Muscle of leg (tissue), 11 donors: ENCODE results near the gene FN3K. TPM values are rescaled to one million over a fixed set of nuclear protein-coding genes. Genes with fewer than 3 reads are reported as not detected.
"Not testable (repeated sequence)": the region's sequence is repeated elsewhere in the genome, so short reads cannot be mapped to it uniquely, and the experiment has no call there.

Experiments used
- DNase-seq: peaks from one replicate; pipeline ENCODE4 v3.0.0; 2013
- H3K27ac ChIP-seq: one replicate; pipeline ENCODE4 v1.5.1; 2013; ENCODE audit warnings: mild to moderate bottlenecking, low read length, control low read depth
- H3K27me3 ChIP-seq: one replicate; pipeline ENCODE4 v1.6.1; 2013; ENCODE audit warnings: low read length; ENCODE audit not compliant: control insufficient read depth, insufficient read depth
- H3K36me3 ChIP-seq: one replicate; pipeline ENCODE4 v1.6.1; 2013; ENCODE audit warnings: low read length; ENCODE audit not compliant: control insufficient read depth, insufficient read depth
- H3K4me1 ChIP-seq: one replicate; pipeline ENCODE4 v1.6.1; 2013; ENCODE audit warnings: low read length; ENCODE audit not compliant: control insufficient read depth, insufficient read depth
- H3K4me3 ChIP-seq: one replicate; pipeline ENCODE4 v1.5.1; 2013; ENCODE audit warnings: low read length, control low read depth
- H3K9me3 ChIP-seq: replicated peaks from 2 replicates; pipeline ENCODE4 v1.6.1; 2013; ENCODE audit warnings: low read depth, low read length; ENCODE audit not compliant: control insufficient read depth
- WGBS: methylation state at CpG from one replicate; pipeline ENCODE4 v1.1.5; 2013; ENCODE audit warnings: missing lambda C conversion rate; ENCODE audit not compliant: insufficient coverage; 5-methylcytosine and 5-hydroxymethylcytosine counted together
- polyA plus RNA-seq, 8 donors: library from polyadenylated mRNA; unstranded; fragments of 120-200 nt; gene quantifications; one replicate each; pipeline versions ENCODE4 v1.2.1 to v1.2.3, GENCODE V29; 2013; ENCODE audit warnings: inconsistent platforms in 1 of 8, low replicate concordance in 1 of 8; ENCODE audit not compliant: insufficient read length in 8 of 8, insufficient read depth in 1 of 8
- total RNA-seq: library from RNA; stranded (reverse); fragments of 120-200 nt; gene quantifications from one replicate; pipeline ENCODE4 v1.2.4, GENCODE V29; 2013

The FN3K gene
- total and polyA plus RNA-seq, 9 donors: 4.9 to 33.2 (median 17.8) TPM

DNA sequence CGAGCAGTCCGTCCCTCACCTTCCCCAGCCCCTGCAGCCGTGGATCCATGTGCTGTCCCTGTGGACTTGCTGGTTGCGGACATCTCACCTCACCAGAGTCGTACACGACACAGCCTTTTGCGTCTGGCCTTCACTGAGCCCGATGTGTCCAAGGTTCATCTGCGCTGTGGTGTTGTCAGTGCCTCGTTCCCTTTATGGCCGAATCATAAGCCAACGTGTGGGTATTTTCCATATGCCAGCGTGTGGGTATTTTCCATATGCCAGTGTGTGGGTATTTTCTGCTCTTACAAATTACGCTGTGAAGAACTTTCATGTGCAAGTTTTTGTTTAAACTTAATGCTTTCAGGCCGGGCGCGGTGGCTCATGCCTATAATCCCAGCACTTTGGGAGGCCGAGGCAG lies 48.1 kb downstream of the FN3K start:
- Histone ChIP-seq H3K4me1 (peaks cover 40% of the 10 kb centered on the region), H3K9me3 (no peaks in the 10 kb centered on the region), H3K4me3 (no peak overlapping the region), H3K27me3 (no peaks in the 10 kb centered on the region), H3K27ac (no peak overlapping the region), H3K36me3 (peaks cover 33% of the 10 kb centered on the region)
- 92% methylated on average over 12 of the region's 18 CpGs for WGBS
- no peak for DNase-seq

DNA sequence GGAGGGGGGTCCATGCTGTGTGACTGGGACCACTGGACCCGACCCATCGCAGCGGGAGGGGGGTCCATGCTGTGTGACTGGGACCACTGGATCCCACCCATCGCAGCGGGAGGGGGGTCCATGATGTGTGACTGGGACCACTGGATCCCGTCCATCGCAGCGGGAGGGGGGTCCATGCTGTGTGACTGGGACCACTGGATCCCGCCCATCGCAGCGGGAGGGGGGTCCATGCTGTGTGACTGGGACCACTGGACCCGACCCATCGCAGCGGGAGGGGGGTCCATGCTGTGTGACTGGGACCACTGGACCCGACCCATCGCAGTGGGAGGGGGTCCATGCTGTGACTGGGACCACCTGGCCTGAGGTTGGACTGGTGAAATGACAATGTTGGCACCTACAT lies 50.2 kb downstream of the FN3K start:
- not testable (repeated sequence) for H3K4me3 ChIP-seq, DNase-seq, H3K27ac ChIP-seq, H3K9me3 ChIP-seq, H3K27me3 ChIP-seq
- Histone ChIP-seq H3K36me3 (peaks cover 39% of the 10 kb centered on the region), H3K4me1 (peaks cover 24% of the 10 kb centered on the region)
- WGBS: 99% methylated on average over 11 of the region's 16 CpGs

DNA sequence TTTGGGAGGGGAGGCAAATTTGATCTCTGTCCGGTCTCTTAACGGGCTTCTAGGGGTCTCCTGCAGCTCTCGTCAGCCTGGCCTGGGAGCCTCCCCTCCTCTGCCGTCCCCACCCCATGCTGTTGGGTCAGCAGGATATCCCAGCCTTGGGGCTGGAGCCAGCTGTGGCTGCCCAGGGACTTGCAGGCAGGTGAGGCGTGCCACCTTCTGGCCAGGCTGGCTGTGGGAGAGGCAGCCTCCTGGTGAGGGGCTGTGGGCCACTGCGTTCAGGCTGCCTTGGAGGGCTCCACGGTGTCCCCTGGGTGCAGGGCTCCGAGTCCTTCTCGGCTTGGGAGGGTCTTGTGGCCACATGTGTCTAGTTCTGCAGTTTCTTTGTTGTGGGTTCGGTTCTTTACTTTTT lies 51.0 kb downstream of the FN3K start:
- Histone ChIP-seq H3K4me1 (peaks cover 18% of the 10 kb centered on the region), H3K4me3 (no peak overlapping the region), H3K9me3 (no peaks in the 10 kb centered on the region), H3K27me3 (no peaks in the 10 kb centered on the region), H3K36me3 (peaks cover 41% of the 10 kb centered on the region), H3K27ac (no peak overlapping the region)
- DNase-seq: no peak
- 82% methylated on average over 6 of the region's 10 CpGs for WGBS

DNA sequence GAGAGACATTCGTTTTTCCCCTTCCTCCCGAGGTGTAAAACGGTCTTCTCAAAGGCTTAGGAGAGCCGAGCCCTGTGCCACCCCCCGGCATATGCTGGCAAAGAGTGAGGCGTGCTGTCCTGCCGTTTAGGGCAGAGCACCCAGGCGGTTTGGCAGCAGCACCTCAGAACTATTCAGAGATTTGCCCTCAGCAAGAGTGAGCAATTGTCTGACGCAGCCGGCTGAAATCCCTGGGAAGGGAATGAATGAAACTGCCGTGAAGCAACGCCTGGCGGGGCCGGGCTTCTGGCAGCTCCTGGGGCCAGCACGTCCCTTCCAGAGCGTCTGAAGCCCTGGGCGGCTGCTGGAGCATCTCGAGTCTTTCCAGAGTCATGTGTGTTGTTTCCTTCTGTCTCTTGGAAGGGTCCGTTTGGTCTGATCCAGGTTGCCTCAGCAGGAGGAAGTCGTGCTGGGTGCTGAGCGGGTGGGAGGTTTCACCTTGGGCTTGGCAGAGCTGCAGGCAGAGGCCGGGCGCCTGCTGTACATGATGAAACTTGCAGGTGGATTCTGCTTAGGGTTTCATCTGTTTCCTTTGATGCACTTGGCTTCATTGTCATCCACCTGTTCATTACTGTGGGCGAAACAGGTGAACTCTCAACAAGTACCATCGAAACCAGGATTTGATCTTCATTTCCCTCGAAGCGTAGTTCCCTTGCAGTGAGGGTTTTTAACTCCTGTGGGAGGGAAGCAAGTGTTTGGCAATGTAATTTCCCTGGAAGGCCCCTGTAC lies 51.9 kb downstream of the FN3K start:
- H3K27me3 ChIP-seq: no peaks in the 10 kb centered on the region
- peak; percentile 74 for DNase-seq
- WGBS: 51% methylated on average over 14 of the region's 27 CpGs
- no peaks in the 10 kb centered on the region for H3K9me3 ChIP-seq
- peaks cover 39% of the 10 kb centered on the region for H3K36me3 ChIP-seq
- no peak overlapping the region for H3K27ac ChIP-seq
- H3K4me1 ChIP-seq: peaks cover 11% of the 10 kb centered on the region
- no peak overlapping the region for H3K4me3 ChIP-seq

DNA sequence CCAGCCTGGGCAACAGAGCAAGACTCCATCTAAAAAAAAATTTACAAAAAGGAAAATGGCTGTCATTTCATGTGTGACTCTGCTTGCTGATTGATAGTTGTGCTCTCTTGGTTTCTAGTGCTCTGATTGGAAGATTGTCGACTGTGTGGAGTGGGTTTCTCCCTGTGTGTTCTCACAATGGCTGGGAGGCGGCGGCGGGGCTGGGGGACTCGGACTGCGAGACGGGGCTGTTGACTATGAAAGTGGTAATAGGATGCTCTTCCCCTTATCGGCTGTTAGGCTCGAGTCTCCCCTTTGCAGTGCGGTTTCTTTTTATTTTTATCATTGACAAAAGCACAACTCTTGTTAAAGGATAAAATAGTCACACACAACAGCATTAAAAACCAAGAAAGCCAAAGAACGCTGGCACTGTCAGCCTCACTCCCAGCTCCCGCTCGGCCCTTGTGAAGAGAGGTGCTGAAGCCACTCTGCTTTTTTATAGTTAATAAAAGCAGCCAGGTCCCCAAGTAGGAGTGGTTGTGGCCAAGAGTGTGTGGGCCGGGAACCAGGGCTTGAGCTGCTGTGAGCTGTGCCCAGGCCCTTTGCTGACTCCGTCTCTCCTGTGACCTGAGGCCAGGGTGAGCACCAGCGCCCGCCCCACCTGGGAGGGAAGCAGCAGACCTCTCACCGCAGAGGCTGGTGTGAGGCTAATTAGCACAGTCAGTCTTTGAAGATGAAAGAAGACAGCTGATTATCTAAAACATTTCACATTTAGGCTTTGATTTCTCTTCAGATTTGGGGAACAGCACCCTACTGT lies 53.0 kb downstream of the FN3K start:
- H3K4me3 ChIP-seq: no peak overlapping the region
- H3K27me3 ChIP-seq: no peaks in the 10 kb centered on the region
- no peak for DNase-seq
- no peaks in the 10 kb centered on the region for H3K9me3 ChIP-seq
- H3K27ac ChIP-seq: no peak overlapping the region
- peaks cover 12% of the 10 kb centered on the region for H3K4me1 ChIP-seq
- peaks cover 29% of the 10 kb centered on the region for H3K36me3 ChIP-seq
- 53% methylated on average over 2 of the region's 18 CpGs for WGBS

DNA sequence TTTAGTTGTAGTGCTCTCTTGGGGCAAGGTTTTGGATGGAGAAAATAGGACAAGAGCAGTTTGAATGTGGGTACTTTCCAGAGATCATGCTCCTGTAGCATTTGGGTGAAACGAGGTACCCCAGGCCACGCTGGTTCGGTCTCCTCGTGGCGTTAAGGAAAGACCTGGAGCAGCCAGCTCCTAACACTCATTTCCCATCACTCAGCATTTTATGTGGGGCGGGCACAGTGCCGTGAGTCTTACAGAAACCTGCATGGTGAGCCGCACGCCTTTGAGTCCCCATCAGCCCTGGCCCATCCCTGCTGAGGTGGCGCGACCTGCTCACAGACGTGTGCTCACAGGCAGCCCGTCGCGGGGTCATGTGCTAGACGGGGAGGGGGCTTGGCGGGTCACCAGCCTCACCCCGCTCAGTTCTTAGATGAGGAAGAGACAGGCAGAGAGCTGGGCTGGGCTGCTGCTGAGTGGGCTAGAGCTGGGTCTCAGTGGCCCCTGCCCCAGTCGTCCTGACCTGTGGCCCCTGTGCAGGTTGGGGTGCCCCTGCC lies 53.7 kb downstream of the FN3K start:
- peaks cover 20% of the 10 kb centered on the region for H3K4me1 ChIP-seq
- no peaks in the 10 kb centered on the region for H3K27me3 ChIP-seq
- H3K36me3 ChIP-seq: peaks cover 24% of the 10 kb centered on the region
- WGBS: 86% methylated on average over 13 of the region's 19 CpGs
- H3K27ac ChIP-seq: no peak overlapping the region
- no peak overlapping the region for H3K4me3 ChIP-seq
- no peaks in the 10 kb centered on the region for H3K9me3 ChIP-seq
- DNase-seq: no peak

DNA sequence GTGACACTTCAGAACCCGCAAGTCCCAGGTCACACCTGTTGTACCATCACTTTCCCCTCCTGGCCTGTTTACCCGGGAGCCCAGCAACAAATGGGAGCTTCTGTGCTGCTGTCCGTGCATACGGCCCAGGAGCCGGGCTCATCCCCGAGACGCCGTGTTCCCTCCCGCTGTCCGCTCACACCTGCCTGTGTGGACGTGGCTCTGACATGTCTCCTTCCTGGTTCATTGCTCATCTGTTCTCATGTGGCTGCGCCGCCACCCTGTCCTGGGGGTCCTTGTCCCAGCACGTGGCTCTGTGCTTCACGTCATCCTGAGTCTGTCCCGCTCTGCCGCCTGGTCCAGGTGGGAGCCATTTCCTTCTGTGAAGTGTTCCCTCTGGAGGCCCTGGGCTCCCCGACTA lies 54.4 kb downstream of the FN3K start:
- Histone ChIP-seq H3K4me3 (no peak overlapping the region), H3K4me1 (peaks cover 26% of the 10 kb centered on the region), H3K9me3 (no peaks in the 10 kb centered on the region), H3K36me3 (peaks cover 19% of the 10 kb centered on the region), H3K27me3 (no peaks in the 10 kb centered on the region), H3K27ac (no peak overlapping the region)
- no peak for DNase-seq
- 94% methylated on average over 17 of the region's 18 CpGs for WGBS

DNA sequence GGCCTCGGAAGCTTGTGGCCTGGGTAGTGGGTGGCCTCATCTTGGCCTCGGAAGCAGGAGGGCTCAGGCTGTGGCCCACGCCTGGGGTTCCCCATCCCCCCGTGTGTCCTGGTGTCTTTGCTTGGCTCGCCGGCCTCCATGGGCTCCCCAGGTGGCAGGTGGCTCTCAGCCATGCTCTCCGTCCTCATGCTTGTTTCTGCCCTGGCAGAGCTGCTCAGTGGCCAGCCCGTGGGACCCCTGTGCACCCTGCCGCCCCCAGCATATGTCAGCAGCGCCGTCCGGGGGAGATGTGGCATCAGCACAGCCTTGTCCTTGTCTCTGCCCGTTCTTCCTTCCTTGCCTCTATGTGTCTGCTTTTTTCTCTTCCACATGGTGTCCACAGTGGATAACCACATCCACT lies 55.0 kb downstream of the FN3K start:
- H3K4me1 ChIP-seq: peaks cover 32% of the 10 kb centered on the region
- no peak overlapping the region for H3K4me3 ChIP-seq
- no peaks in the 10 kb centered on the region for H3K27me3 ChIP-seq
- WGBS: 91% methylated on average over 13 of the region's 13 CpGs
- no peaks in the 10 kb centered on the region for H3K9me3 ChIP-seq
- no peak for DNase-seq
- no peak overlapping the region for H3K27ac ChIP-seq
- peaks cover 19% of the 10 kb centered on the region for H3K36me3 ChIP-seq

DNA sequence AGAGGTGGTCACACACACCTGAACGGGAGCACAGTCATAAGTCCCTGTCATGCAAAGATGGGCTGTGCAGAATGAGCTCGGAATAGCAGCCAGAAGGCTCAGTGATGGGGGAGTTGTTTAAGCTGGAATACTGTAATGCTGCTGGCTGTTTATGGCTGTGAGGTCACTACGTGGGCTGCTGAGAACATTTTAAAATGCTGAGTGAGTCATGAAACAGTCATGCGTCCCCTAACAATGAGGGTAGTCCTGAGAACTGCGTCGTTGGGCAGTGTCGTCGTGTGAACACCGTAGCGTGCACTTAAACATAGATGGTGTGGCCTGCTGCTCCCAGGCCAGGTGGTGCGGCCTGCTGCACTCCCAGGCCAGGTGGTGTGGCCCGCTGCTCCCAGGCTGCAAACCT lies 56.1 kb downstream of the FN3K start:
- WGBS: 73% methylated on average over 12 of the region's 12 CpGs
- no peak overlapping the region for H3K4me3 ChIP-seq
- peak; percentile 46 for DNase-seq
- peaks cover 38% of the 10 kb centered on the region for H3K4me1 ChIP-seq
- H3K36me3 ChIP-seq: peaks cover 19% of the 10 kb centered on the region
- H3K27me3 ChIP-seq: no peaks in the 10 kb centered on the region
- H3K27ac ChIP-seq: no peak overlapping the region
- no peaks in the 10 kb centered on the region for H3K9me3 ChIP-seq

DNA sequence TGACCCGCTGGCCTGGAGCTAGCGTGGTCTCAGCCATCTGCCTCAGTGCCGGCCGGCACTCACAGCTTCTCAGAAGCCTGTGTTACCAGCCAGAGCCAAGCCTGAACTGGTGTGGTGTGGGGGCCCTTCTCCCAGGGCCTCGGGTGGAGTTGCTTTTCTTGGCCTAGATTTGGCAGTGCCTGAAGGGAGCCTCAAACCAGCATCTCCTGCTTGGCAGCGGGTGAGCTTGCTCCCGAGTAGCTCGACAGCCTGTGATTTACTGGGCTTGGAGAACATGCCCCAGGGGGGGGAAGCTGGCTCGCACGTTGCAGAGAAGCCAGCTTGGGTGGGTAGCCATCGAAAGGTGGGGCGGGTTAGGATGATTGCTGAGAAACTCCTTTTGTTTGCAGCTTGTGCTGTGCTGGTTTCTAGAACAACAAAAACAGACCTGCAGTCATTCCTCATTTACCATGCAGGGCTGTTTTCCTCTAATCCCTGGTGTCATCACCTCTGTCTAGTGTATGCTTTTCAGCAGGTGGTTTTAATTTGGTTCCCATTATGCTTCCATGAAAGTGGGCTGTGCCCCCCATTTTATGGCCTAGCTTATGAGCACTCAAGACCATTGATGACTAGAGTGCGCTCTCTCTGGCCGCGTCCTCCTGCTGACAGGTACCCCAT lies 58.7 kb downstream of the FN3K start:
- no peak overlapping the region for H3K4me3 ChIP-seq
- peak overlapping the region; percentile 90 for H3K27ac ChIP-seq
- peaks cover 30% of the 10 kb centered on the region for H3K4me1 ChIP-seq
- WGBS: 70% methylated on average over 9 of the region's 15 CpGs
- H3K27me3 ChIP-seq: no peaks in the 10 kb centered on the region
- H3K9me3 ChIP-seq: no peaks in the 10 kb centered on the region
- peaks cover 20% of the 10 kb centered on the region for H3K36me3 ChIP-seq
- no peak for DNase-seq
